SK-N-SH (cell line): Measurements from ENCODE around the gene CXorf66. TPM values are rescaled to one million over a fixed set of nuclear protein-coding genes. Genes with fewer than 3 reads are reported as not detected.

Source experiments
- CTCF ChIA-PET: fragments of 300-600, 350-600 bp; formaldehyde crosslinking; extraction: SDS; loops from one replicate; lab custom pipeline; 2021; lab: Yijun Ruan, JAX
- POLR2A ChIA-PET: fragments of 350-600 bp; sonication (Branson Sonifier 250); formaldehyde crosslinking; extraction: SDS; loops from one replicate; lab custom pipeline; 2020; ENCODE audit warnings: antibody characterized with exemption, inconsistent platforms; lab: Yijun Ruan, JAX
- DNase-seq: peaks from one replicate; pipeline ENCODE4 v3.0.0; 2012
- H2AFZ ChIP-seq: fragments of 200-600 bp; sonication (generic); 2 replicates; pipeline ENCODE4 v1.8.1; 2016; ENCODE audit warnings: antibody characterized with exemption, mild to moderate bottlenecking, low read depth
- H3F3A ChIP-seq: fragments of 200-600 bp; sonication (generic); replicated peaks from 2 replicates; pipeline ENCODE3; 2016; ENCODE audit warnings: antibody characterized with exemption, mild to moderate bottlenecking; ENCODE audit not compliant: insufficient read depth
- H3K27ac ChIP-seq, 2 experiments: fragments of 200-500 bp in 1 of 2; fragments of 200-600 bp in 1 of 2; sonication (Bioruptor generic) in 1 of 2; sonication (generic), shearing (Covaris generic) in 1 of 2; 2 replicates each; pipeline versions ENCODE4 v1.5.1 to v1.6.1; 2014 to 2016; ENCODE audit warnings: low read depth in 2 of 2, inconsistent platforms in 1 of 2, low read length in 1 of 2, mild to moderate bottlenecking in 1 of 2, mixed read lengths in 1 of 2
- H3K27me3 ChIP-seq: fragments of 200-600 bp; sonication (generic), shearing (Covaris generic); 2 replicates; pipeline ENCODE4 v1.6.1; 2016; ENCODE audit warnings: mixed run types; ENCODE audit not compliant: insufficient read depth
- H3K36me3 ChIP-seq, 2 experiments: fragments of 200-500 bp in 1 of 2; fragments of 200-600 bp in 1 of 2; sonication (Bioruptor generic) in 1 of 2; sonication (generic) in 1 of 2; replicated peaks in 1 of 2; 2 replicates each; pipeline versions ENCODE3 to v1.5.1; 2014 to 2016; ENCODE audit warnings: low read length in 1 of 2, mild to moderate bottlenecking in 1 of 2; ENCODE audit not compliant: insufficient read depth in 2 of 2, control insufficient read depth in 1 of 2
- H3K4me1 ChIP-seq, 2 experiments: fragments of 200-500 bp in 1 of 2; fragments of 200-600 bp in 1 of 2; sonication (Bioruptor generic) in 1 of 2; sonication (generic), shearing (Covaris generic) in 1 of 2; 2 replicates each; pipeline versions ENCODE4 v1.5.1 to v1.6.1; 2014 to 2016; ENCODE audit warnings: low read depth in 1 of 2, low read length in 1 of 2, mixed run types in 1 of 2; ENCODE audit not compliant: insufficient read depth in 2 of 2, control insufficient read depth in 1 of 2
- H3K4me2 ChIP-seq: fragments of 200-600 bp; sonication (generic), shearing (Covaris generic); 2 replicates; pipeline ENCODE4 v1.6.1; 2017; ENCODE audit warnings: mixed run types
- H3K4me3 ChIP-seq, 2 experiments: fragments of 200-500 bp in 1 of 2; fragments of 200-600 bp in 1 of 2; sonication (Bioruptor generic) in 1 of 2; sonication (generic), shearing (Covaris generic) in 1 of 2; 2 replicates each; pipeline versions ENCODE4 v1.5.1 to v1.8.1; 2014 to 2016; ENCODE audit warnings: low read depth in 2 of 2, inconsistent platforms in 1 of 2, low read length in 1 of 2, mild to moderate bottlenecking in 1 of 2, mixed read lengths in 1 of 2, moderate library complexity in 1 of 2
- H3K79me2 ChIP-seq: fragments of 200-600 bp; sonication (generic); 2 replicates; pipeline ENCODE4 v1.8.1; 2017; ENCODE audit warnings: mild to moderate bottlenecking; ENCODE audit not compliant: insufficient read depth
- H3K9ac ChIP-seq: fragments of 200-600 bp; sonication (generic); 2 replicates; pipeline ENCODE4 v1.6.1; 2017; ENCODE audit warnings: mixed run types
- H3K9me2 ChIP-seq: fragments of 200-600 bp; sonication (generic); 2 replicates; pipeline ENCODE4 v1.6.1; 2017; ENCODE audit warnings: mixed run types
- H3K9me3 ChIP-seq: fragments of 200-600 bp; sonication (generic); 2 replicates; pipeline ENCODE4 v1.6.1; 2017; ENCODE audit warnings: mixed run types, mild to moderate bottlenecking, moderate library complexity
- H4K20me1 ChIP-seq: fragments of 200-600 bp; sonication (generic); 2 replicates; pipeline ENCODE4 v1.6.1; 2017; ENCODE audit warnings: mild to moderate bottlenecking, mixed run types; ENCODE audit not compliant: insufficient read depth
- GABPA ChIP-seq: IDR thresholded peaks from 2 replicates; pipeline ENCODE4 v1.4.0; 2012; ENCODE audit warnings: low read depth, mild to moderate bottlenecking
- MXI1 ChIP-seq: IDR thresholded peaks from 2 replicates; pipeline ENCODE4 v1.6.1; 2012; ENCODE audit warnings: mild to moderate bottlenecking, low read depth, low read length, improper control_type of control experiment
- SMC3 ChIP-seq: IDR thresholded peaks from 2 replicates; pipeline ENCODE4 v1.6.1; 2012; ENCODE audit warnings: low read depth, low read length, improper control_type of control experiment
- WGBS: methylation state at CpG from one replicate; pipeline ENCODE4 v1.1.6; 2017; ENCODE audit warnings: low lambda C conversion rate; 5-methylcytosine and 5-hydroxymethylcytosine counted together
- polyA plus RNA-seq, 3 experiments: library from polyadenylated mRNA; depleted of rRNA; stranded (reverse); fragments of >200 nt; gene quantifications; 2 replicates each; pipeline ENCODE4 v1.2.3, GENCODE V29; 2012
- TF ChIP-seq, protein P1 (sequence below): IDR thresholded peaks from 2 replicates; pipeline ENCODE4 v1.6.1; 2012; ENCODE audit warnings: mild to moderate bottlenecking, low read depth, low read length, moderate library complexity
- TF ChIP-seq, protein P2 (sequence below): IDR thresholded peaks from 2 replicates; pipeline ENCODE4 v1.4.0; 2012; ENCODE audit warnings: low read depth
- TF ChIP-seq, protein P3 (sequence below): IDR thresholded peaks from 2 replicates; pipeline ENCODE4 v1.4.0; 2012; ENCODE audit warnings: low read depth, borderline replicate concordance
- TF ChIP-seq, protein P4 (sequence below): fragments of 200-600 bp; sonication (generic); IDR thresholded peaks from 2 replicates; pipeline ENCODE4 v1.6.1; 2017; ENCODE audit warnings: antibody characterized with exemption, mild to moderate bottlenecking, moderate library complexity

CXorf66 gene
- polyA plus RNA-seq, 1 of the 3 experiments (the other 2 are of a cell fraction): not detected

DNA sequence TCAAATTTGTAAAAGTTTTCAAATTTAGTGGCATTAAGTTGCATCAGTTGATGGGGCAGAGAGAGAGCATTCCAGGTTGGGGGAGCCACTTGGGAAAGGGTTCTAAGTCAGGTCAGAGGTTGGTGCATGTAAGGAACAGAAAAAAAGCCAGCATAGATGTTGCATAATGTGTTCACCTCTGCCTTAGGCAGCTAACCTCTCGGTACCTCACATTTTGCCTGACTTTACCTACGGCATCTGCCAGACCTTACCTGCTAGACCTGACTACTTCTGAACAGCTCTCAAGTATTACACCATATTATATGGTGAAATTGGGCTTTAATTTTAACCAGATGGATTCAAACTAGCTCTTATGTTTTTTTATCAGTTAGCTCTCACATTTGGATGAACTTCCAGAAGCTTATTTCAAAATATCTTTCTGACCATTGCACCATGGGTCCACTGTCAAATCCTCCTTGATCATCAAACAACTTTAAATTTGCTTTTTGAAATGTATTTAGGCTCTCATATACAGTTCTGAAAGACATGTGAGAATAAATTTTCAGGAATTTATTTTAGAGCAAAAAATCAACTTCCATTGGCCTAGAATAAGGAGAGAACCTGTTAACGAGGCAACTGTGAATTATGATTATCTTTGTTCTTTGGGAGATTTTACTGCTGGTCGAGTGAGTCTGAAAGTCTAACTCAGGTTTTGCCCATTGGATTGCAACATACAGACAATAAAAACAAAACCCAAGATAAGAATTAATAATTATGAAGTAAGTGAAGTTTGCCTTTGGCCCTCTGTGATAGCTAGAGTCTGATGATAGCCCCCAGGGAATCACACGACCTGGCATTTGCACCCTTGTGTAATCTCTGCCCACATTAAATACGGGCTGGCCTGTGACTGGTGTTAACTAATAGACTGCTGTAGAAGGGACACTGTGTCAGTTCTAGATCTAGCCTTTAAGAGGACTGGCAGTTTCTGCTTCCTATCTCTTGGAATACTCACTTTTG is 7.6 kb upstream of the CXorf66 start:
- Histone ChIP-seq H3K4me1 (0 out of 4 replicates have a peak, but pooled peaks cover 0 to 8% of the 10 kb centered on the region in 2 experiments), H3K4me3 (no peak overlapping the region), H4K20me1 (no peaks in the 10 kb centered on the region), H3K79me2 (no peaks in the 10 kb centered on the region), H3K9ac (no peak overlapping the region), H3K9me2 (no peaks in the 10 kb centered on the region), H2AFZ (no peak overlapping the region), H3K27me3 (no peaks in the 10 kb centered on the region; the same call in 1 of the 2 replicates)
- POLR2A ChIA-PET: no interaction called here
- CTCF ChIA-PET: no interaction called here
- WGBS: 17% methylated on average over 6 of the region's 6 CpGs
- no peak for DNase-seq
- TF ChIP-seq SMC3: no peak
- TF ChIP-seq, protein P1, sequence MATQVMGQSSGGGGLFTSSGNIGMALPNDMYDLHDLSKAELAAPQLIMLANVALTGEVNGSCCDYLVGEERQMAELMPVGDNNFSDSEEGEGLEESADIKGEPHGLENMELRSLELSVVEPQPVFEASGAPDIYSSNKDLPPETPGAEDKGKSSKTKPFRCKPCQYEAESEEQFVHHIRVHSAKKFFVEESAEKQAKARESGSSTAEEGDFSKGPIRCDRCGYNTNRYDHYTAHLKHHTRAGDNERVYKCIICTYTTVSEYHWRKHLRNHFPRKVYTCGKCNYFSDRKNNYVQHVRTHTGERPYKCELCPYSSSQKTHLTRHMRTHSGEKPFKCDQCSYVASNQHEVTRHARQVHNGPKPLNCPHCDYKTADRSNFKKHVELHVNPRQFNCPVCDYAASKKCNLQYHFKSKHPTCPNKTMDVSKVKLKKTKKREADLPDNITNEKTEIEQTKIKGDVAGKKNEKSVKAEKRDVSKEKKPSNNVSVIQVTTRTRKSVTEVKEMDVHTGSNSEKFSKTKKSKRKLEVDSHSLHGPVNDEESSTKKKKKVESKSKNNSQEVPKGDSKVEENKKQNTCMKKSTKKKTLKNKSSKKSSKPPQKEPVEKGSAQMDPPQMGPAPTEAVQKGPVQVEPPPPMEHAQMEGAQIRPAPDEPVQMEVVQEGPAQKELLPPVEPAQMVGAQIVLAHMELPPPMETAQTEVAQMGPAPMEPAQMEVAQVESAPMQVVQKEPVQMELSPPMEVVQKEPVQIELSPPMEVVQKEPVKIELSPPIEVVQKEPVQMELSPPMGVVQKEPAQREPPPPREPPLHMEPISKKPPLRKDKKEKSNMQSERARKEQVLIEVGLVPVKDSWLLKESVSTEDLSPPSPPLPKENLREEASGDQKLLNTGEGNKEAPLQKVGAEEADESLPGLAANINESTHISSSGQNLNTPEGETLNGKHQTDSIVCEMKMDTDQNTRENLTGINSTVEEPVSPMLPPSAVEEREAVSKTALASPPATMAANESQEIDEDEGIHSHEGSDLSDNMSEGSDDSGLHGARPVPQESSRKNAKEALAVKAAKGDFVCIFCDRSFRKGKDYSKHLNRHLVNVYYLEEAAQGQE: no peak
- TF ChIP-seq, protein P2, sequence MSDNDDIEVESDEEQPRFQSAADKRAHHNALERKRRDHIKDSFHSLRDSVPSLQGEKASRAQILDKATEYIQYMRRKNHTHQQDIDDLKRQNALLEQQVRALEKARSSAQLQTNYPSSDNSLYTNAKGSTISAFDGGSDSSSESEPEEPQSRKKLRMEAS: no peak
- TF ChIP-seq, all 33 proteins: peak for 0
- H3K9me3 ChIP-seq: no peaks in the 10 kb centered on the region
- H3K36me3 ChIP-seq: no peaks in the 10 kb centered on the region
- H3K4me2 ChIP-seq: no peak overlapping the region
- no peaks in the 10 kb centered on the region for H3F3A ChIP-seq
- no peak overlapping the region for H3K27ac ChIP-seq

DNA sequence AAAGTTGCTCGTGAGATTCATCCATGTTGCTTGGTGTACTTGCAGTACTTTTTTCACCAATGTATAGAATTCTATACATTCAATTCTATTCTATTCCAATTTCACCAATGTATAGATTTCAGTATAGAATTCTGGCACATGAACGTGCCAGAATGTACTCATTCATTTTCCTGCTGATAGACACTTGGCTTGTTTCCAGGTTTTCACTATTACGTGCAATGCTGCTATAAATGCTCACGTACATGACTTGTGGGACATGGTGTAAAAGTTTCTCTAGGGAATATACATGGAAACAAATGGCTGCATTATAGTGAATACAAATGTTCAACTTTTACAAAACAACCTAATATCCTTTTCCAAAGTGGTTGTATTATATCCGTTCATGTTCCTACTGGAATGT is 6.8 kb upstream of the CXorf66 start:
- TF ChIP-seq, protein P3, sequence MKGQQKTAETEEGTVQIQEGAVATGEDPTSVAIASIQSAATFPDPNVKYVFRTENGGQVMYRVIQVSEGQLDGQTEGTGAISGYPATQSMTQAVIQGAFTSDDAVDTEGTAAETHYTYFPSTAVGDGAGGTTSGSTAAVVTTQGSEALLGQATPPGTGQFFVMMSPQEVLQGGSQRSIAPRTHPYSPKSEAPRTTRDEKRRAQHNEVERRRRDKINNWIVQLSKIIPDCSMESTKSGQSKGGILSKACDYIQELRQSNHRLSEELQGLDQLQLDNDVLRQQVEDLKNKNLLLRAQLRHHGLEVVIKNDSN: no peak
- TF ChIP-seq, protein P4, sequence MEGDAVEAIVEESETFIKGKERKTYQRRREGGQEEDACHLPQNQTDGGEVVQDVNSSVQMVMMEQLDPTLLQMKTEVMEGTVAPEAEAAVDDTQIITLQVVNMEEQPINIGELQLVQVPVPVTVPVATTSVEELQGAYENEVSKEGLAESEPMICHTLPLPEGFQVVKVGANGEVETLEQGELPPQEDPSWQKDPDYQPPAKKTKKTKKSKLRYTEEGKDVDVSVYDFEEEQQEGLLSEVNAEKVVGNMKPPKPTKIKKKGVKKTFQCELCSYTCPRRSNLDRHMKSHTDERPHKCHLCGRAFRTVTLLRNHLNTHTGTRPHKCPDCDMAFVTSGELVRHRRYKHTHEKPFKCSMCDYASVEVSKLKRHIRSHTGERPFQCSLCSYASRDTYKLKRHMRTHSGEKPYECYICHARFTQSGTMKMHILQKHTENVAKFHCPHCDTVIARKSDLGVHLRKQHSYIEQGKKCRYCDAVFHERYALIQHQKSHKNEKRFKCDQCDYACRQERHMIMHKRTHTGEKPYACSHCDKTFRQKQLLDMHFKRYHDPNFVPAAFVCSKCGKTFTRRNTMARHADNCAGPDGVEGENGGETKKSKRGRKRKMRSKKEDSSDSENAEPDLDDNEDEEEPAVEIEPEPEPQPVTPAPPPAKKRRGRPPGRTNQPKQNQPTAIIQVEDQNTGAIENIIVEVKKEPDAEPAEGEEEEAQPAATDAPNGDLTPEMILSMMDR: no peak
- TF ChIP-seq MXI1: no peak
- no peak for TF ChIP-seq GABPA

More for the DNA sequence above, 6.8 kb upstream of the CXorf66 start:
- H3K9ac ChIP-seq: no peak overlapping the region
- H3K36me3 ChIP-seq: no peaks in the 10 kb centered on the region
- H3K4me3 ChIP-seq: no peak overlapping the region
- H3K27me3 ChIP-seq: no peaks in the 10 kb centered on the region; the same call in 1 of the 2 replicates
- 0 out of 4 replicates have a peak, but pooled peaks cover 0 to 8% of the 10 kb centered on the region in 2 experiments for H3K4me1 ChIP-seq
- H3K9me2 ChIP-seq: no peaks in the 10 kb centered on the region
- H3K79me2 ChIP-seq: no peaks in the 10 kb centered on the region
- no peak overlapping the region for H2AFZ ChIP-seq
- H3F3A ChIP-seq: no peaks in the 10 kb centered on the region
- ChIA-PET POLR2A (no interaction called here), CTCF (interaction anchor here (0.9 kb wide), 1 partner anchor 25 kb away, joined by 3 read pairs; no protein-coding TSS in a partner anchor)
- H3K4me2 ChIP-seq: no peak overlapping the region
- 14% methylated on average over 5 of the region's 5 CpGs for WGBS
- no peak for DNase-seq
- H3K9me3 ChIP-seq: no peaks in the 10 kb centered on the region
- H3K27ac ChIP-seq: no peak overlapping the region
- H4K20me1 ChIP-seq: no peaks in the 10 kb centered on the region
